ENCODE data around the gene ATXN2L. TPM values are rescaled to one million over a fixed set of nuclear protein-coding genes. Genes with fewer than 3 reads are reported as not detected.

Gene ATXN2L
- total RNA-seq, 2 experiments from 2014 or later = 109 to 451 TPM

DNA sequence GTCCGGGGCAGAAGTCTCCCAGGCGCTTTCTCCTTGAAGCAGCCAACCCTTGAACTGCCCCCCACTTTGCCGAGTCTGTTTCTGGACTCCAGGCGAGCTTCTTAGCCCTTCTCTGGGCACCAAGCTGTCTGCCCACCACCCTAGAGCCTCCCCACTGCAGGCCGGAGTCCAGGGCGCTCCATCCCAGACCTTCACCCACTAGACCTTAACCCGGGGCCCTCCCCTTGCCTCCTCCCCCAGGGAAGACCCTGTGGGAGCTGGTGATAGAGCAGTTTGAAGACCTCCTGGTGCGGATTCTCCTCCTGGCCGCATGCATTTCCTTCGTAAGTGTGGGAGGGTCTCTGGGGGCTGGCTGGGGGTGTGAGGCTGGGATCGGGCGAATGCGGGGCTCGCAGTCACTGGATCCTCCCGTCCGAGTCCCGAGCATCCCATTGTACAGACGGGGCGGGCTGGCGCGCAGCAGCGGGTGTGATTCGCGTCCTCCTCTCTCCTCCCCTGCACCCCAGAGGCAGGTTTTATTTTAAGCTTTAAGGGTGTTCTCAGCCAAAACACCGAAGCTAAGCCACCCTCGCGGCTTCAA, 56.6 kb downstream of the ATXN2L start:
- H3K79me2 ChIP-seq (ENCODE audit: insufficient read depth, low read depth, low read length) = peaks cover 6% of the 10 kb centered on the region; the same call in 1 of the 2 replicates
- intact Hi-C loops (cut with micrococcal nuclease; ENCODE audit: unreplicated experiment) = loop anchor here (1.0 to 10.0 kb wide), 2 partner anchors 66 to 1875 kb away; no protein-coding TSS in a partner anchor
- H3K36me3 ChIP-seq (ENCODE audit: insufficient read depth, low read length) = peaks cover 4% of the 10 kb centered on the region
- H3K9me3 ChIP-seq (ENCODE audit: low read length) = no peaks in the 10 kb centered on the region
- TF ChIP-seq, protein P1, sequence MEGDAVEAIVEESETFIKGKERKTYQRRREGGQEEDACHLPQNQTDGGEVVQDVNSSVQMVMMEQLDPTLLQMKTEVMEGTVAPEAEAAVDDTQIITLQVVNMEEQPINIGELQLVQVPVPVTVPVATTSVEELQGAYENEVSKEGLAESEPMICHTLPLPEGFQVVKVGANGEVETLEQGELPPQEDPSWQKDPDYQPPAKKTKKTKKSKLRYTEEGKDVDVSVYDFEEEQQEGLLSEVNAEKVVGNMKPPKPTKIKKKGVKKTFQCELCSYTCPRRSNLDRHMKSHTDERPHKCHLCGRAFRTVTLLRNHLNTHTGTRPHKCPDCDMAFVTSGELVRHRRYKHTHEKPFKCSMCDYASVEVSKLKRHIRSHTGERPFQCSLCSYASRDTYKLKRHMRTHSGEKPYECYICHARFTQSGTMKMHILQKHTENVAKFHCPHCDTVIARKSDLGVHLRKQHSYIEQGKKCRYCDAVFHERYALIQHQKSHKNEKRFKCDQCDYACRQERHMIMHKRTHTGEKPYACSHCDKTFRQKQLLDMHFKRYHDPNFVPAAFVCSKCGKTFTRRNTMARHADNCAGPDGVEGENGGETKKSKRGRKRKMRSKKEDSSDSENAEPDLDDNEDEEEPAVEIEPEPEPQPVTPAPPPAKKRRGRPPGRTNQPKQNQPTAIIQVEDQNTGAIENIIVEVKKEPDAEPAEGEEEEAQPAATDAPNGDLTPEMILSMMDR (conservative IDR thresholded peaks at IDR 0.05; ENCODE audit: low read length) = no peak
- no peak for TF ChIP-seq EZH2phosphoT487 (IDR thresholded peaks at IDR 0.05; ENCODE audit: borderline replicate concordance, low read depth, low read length)
- no peak for DNase-seq (ENCODE audit: low spot score)
- H3K9me2 ChIP-seq (ENCODE audit: insufficient read depth, low read length) = no peaks in the 10 kb centered on the region
- no peaks in the 10 kb centered on the region for H4K20me1 ChIP-seq (ENCODE audit: insufficient read depth, low read length)
- peak overlapping the region; percentile 60; the same call in 1 of the 2 replicates for H2AFZ ChIP-seq (ENCODE audit: low read length)
- BruUV-seq (replicated peaks) = TSS peak; percentile 97
- H3K4me3 ChIP-seq (ENCODE audit: low read depth, low read length, poor library complexity, severe bottlenecking) = peak overlapping the region; percentile 77
- POLR2A ChIA-PET = interaction anchor here (0.8 to 1.4 kb wide), 4 partner anchors 15 to 66 kb away, joined by 3 to 5 read pairs (median 4); no protein-coding TSS in a partner anchor
- H3K27ac ChIP-seq (ENCODE audit: low read depth, low read length, poor library complexity, severe bottlenecking) = peak overlapping the region; percentile 64
- peak overlapping the region; percentile 92 for H3K4me2 ChIP-seq (ENCODE audit: low read length)
- H3K4me1 ChIP-seq (ENCODE audit: insufficient read depth, low read length, poor library complexity, severe bottlenecking) = peaks cover 24% of the 10 kb centered on the region
- CTCF ChIA-PET (ENCODE audit: unreplicated experiment) = interaction anchor here (1.3 kb wide), 1 partner anchor 57 kb away, joined by 3 read pairs; no protein-coding TSS in a partner anchor

DNA sequence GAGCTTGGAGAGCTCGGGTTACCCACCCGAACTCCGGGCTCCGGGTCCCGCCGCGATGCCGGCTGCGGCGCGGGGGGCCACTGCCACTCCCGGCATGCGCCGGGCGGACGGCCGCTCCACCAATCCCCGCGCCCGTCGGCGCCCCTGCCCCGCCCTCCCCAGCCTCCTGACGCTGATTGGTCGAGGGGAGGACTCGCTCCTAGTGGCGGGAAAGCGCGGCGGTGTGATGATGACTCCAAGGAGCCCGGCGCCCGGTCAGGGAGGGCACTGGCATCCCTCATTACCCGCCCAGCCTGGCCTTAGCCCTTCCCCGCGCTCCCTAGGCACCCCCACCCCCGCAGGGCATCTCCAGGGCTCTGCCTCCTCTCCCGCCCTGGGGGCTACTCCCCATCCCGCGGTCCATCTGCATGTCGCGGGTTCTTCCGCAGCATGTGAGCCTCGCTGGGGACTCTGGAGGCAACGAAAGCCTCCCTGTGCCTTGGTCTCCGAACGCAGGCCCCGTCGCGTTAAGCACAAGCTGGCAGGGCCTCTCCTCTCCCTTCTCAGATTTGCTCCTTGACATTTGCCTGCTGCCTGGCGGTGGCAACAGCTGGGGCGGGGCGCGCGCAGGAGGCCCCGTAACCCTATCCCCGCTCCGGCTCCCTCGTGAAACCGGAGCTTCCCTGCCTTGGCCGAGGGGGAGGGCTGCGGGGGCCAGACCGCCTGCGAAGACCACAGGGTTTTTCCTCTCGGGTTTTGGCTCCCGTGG, 57.2 kb downstream of the ATXN2L start:
- Histone ChIP-seq H3K9me3 (ENCODE audit: low read length) (no peaks in the 10 kb centered on the region), H3K4me2 (ENCODE audit: low read length) (peak overlapping the region; percentile 92), H3K4me1 (ENCODE audit: insufficient read depth, low read length, poor library complexity, severe bottlenecking) (peaks cover 24% of the 10 kb centered on the region), H3K9me2 (ENCODE audit: insufficient read depth, low read length) (no peaks in the 10 kb centered on the region), H3K27ac (ENCODE audit: low read depth, low read length, poor library complexity, severe bottlenecking) (peak overlapping the region; percentile 64), H2AFZ (ENCODE audit: low read length) (peak overlapping the region; percentile 60; the same call in 1 of the 2 replicates), H4K20me1 (ENCODE audit: insufficient read depth, low read length) (no peaks in the 10 kb centered on the region), H3K36me3 (ENCODE audit: insufficient read depth, low read length) (no peaks in the 10 kb centered on the region), H3K79me2 (ENCODE audit: insufficient read depth, low read depth, low read length) (peaks cover 6% of the 10 kb centered on the region; the same call in 1 of the 2 replicates), H3K4me3 (ENCODE audit: low read depth, low read length, poor library complexity, severe bottlenecking) (peak overlapping the region; percentile 77)
- intact Hi-C loops (cut with micrococcal nuclease; ENCODE audit: unreplicated experiment) = loop anchor here (1.0 to 10.0 kb wide), 2 partner anchors 65 to 1875 kb away; no protein-coding TSS in a partner anchor
- ChIA-PET POLR2A (interaction anchor here (1.2 to 1.4 kb wide), 3 partner anchors 16 to 65 kb away, joined by 3 to 5 read pairs (median 4); no protein-coding TSS in a partner anchor), CTCF (ENCODE audit: unreplicated experiment) (interaction anchor here (1.3 kb wide), 1 partner anchor 56 kb away, joined by 3 read pairs; no protein-coding TSS in a partner anchor)
- no TSS peak for BruUV-seq (replicated peaks)
- DNase-seq (ENCODE audit: low spot score) = peak; percentile 93
- no peak for TF ChIP-seq EZH2phosphoT487 (IDR thresholded peaks at IDR 0.05; ENCODE audit: borderline replicate concordance, low read depth, low read length)
- TF ChIP-seq, protein P1 (conservative IDR thresholded peaks at IDR 0.05; ENCODE audit: low read length) = no peak
